H1 (cell line): ENCODE results near the gene XPNPEP3. TPM values are rescaled to one million over a fixed set of nuclear protein-coding genes. Genes with fewer than 3 reads are reported as not detected.

ENCODE experiments used
- CTCF ChIA-PET: fragments of 300-600 bp; sonication (Branson Sonifier 250); formaldehyde crosslinking; loops from one replicate; lab custom pipeline; 2021; ENCODE audit not compliant: partially characterized antibody; lab: Charles Lee
- POLR2A ChIA-PET: fragments of 300-600 bp; sonication (Branson Sonifier 250); formaldehyde crosslinking; loops from one replicate; lab custom pipeline; 2021; ENCODE audit warnings: inconsistent platforms; ENCODE audit not compliant: partially characterized antibody; lab: Charles Lee
- DNase-seq, 2 experiments: peaks; one replicate each; pipeline versions ENCODE4 v3.0.0 to v3.0.0-alpha.2; 2010 to 2022; ENCODE audit warnings: low spot score in 2 of 2, low read depth in 1 of 2, mixed read lengths in 1 of 2
- FAIRE-seq: peaks from 2 replicates; lab custom pipeline; 2011; peaks lifted over from hg19 to GRCh38; lab: Jason Lieb, UNC
- H2AFZ ChIP-seq: 2 replicates; pipeline ENCODE4 v1.8.1; 2012; ENCODE audit warnings: low read length, inconsistent platforms
- H2AK5ac ChIP-seq: 2 replicates; pipeline ENCODE4 v1.6.1; 2013; ENCODE audit warnings: low read depth, low read length
- H2BK120ac ChIP-seq: replicated peaks from 2 replicates; pipeline ENCODE3; 2013; ENCODE audit warnings: low read depth, low read length, inconsistent platforms
- H2BK12ac ChIP-seq: 2 replicates; pipeline ENCODE4 v1.6.1; 2013; ENCODE audit warnings: low read depth, low read length
- H2BK15ac ChIP-seq: 2 replicates; pipeline ENCODE4 v1.6.1; 2013; ENCODE audit warnings: low read length
- H2BK20ac ChIP-seq: 2 replicates; pipeline ENCODE4 v1.6.1; 2013; ENCODE audit warnings: low read length
- H2BK5ac ChIP-seq: 2 replicates; pipeline ENCODE4 v1.6.1; 2013; ENCODE audit warnings: low read depth, low read length
- H3K14ac ChIP-seq: 2 replicates; pipeline ENCODE4 v1.6.1; 2013; ENCODE audit warnings: inconsistent platforms; ENCODE audit not compliant: insufficient read length
- H3K18ac ChIP-seq: 2 replicates; pipeline ENCODE4 v1.6.1; 2013; ENCODE audit warnings: low read length; ENCODE audit errors: extremely low read depth
- H3K23ac ChIP-seq: 2 replicates; pipeline ENCODE4 v1.6.1; 2013; ENCODE audit warnings: inconsistent platforms; ENCODE audit not compliant: insufficient read length
- H3K23me2 ChIP-seq: 2 replicates; pipeline ENCODE4 v1.6.1; 2013; ENCODE audit warnings: low read depth, low read length
- H3K27ac ChIP-seq: 2 replicates; pipeline ENCODE4 v1.6.1; 2011; ENCODE audit warnings: low read depth, low read length, inconsistent platforms
- H3K27me3 ChIP-seq, 4 experiments: replicated peaks in 1 of 4; 1 replicate in 1 of 4; 2 replicates in 3 of 4; pipeline versions ENCODE4 v1.6.1 to v1.8.1; 2011 to 2013; ENCODE audit warnings: low read length in 3 of 4, mild to moderate bottlenecking in 3 of 4, inconsistent platforms in 2 of 4, mixed read lengths in 2 of 4, moderate library complexity in 1 of 4; ENCODE audit not compliant: control insufficient read depth in 3 of 4, insufficient read depth in 3 of 4; ENCODE audit errors: extremely low read depth in 1 of 4
- H3K36me3 ChIP-seq, 4 experiments: 2 replicates each; pipeline versions ENCODE4 v1.6.1 to v1.8.1; 2011 to 2013; ENCODE audit warnings: mild to moderate bottlenecking in 4 of 4, low read length in 3 of 4, moderate library complexity in 2 of 4, control low read depth in 1 of 4, inconsistent platforms in 1 of 4; ENCODE audit not compliant: insufficient read depth in 4 of 4, control insufficient read depth in 2 of 4
- H3K4ac ChIP-seq: replicated peaks from 2 replicates; pipeline ENCODE3; 2013; ENCODE audit warnings: low read length, low read depth, mixed read lengths, inconsistent platforms; ENCODE audit not compliant: insufficient read length
- H3K4me1 ChIP-seq, 4 experiments: replicated peaks in 1 of 4; 1 replicate in 1 of 4; 2 replicates in 3 of 4; pipeline versions ENCODE4 v1.6.1 to v1.8.1; 2011 to 2013; ENCODE audit warnings: low read length in 3 of 4, inconsistent platforms in 2 of 4, mixed read lengths in 1 of 4; ENCODE audit not compliant: insufficient read depth in 4 of 4, control insufficient read depth in 3 of 4
- H3K4me2 ChIP-seq, 2 experiments: 2 replicates each; pipeline versions ENCODE4 v1.6.1 to v1.8.1; 2011 to 2013; ENCODE audit warnings: low read depth in 2 of 2, low read length in 2 of 2, control low read depth in 1 of 2, inconsistent platforms in 1 of 2, mild to moderate bottlenecking in 1 of 2; ENCODE audit not compliant: insufficient read depth in 1 of 2
- H3K4me3 ChIP-seq, 4 experiments: fragments of 200-600, 300-600 bp in 1 of 4; sonication (generic), shearing (Covaris generic), sonication (Bioruptor Twin) in 1 of 4; 2 replicates each; pipeline versions ENCODE4 v1.5.1 to v1.8.1; 2011 to 2016; ENCODE audit warnings: low read length in 4 of 4, low read depth in 3 of 4, control low read depth in 2 of 4, inconsistent platforms in 2 of 4, mild to moderate bottlenecking in 2 of 4, mixed read lengths in 1 of 4, moderate library complexity in 1 of 4; ENCODE audit not compliant: insufficient read depth in 2 of 4; ENCODE audit errors: extremely low read depth in 1 of 4
- H3K56ac ChIP-seq: replicated peaks from 2 replicates; pipeline ENCODE3; 2013; ENCODE audit warnings: low read depth, mild to moderate bottlenecking, mixed read lengths, low read length, inconsistent platforms; ENCODE audit not compliant: insufficient read length
- H3K79me1 ChIP-seq: 2 replicates; pipeline ENCODE4 v1.6.1; 2013; ENCODE audit warnings: low read depth, low read length, control low read depth
- H3K79me2 ChIP-seq, 2 experiments: 2 replicates each; pipeline versions ENCODE4 v1.6.1 to v1.8.1; 2012 to 2013; ENCODE audit warnings: low read length in 2 of 2, mild to moderate bottlenecking in 2 of 2, inconsistent platforms in 1 of 2; ENCODE audit not compliant: insufficient read depth in 2 of 2, control insufficient read depth in 1 of 2
- H3K9ac ChIP-seq, 4 experiments: replicated peaks in 1 of 4; 1 replicate in 1 of 4; 2 replicates in 3 of 4; pipeline versions ENCODE4 v1.6.1 to v1.8.1; 2011 to 2013; ENCODE audit warnings: low read depth in 3 of 4, low read length in 3 of 4, control low read depth in 2 of 4, mild to moderate bottlenecking in 2 of 4, moderate library complexity in 2 of 4, inconsistent platforms in 1 of 4; ENCODE audit errors: extremely low read depth in 1 of 4
- H3K9me3 ChIP-seq, 2 experiments: 2 replicates each; pipeline versions ENCODE4 v1.6.1 to v1.8.1; 2012 to 2013; ENCODE audit warnings: mild to moderate bottlenecking in 2 of 2, moderate library complexity in 2 of 2, control low read depth in 1 of 2, inconsistent platforms in 1 of 2, low read depth in 1 of 2, low read length in 1 of 2, mixed read lengths in 1 of 2; ENCODE audit not compliant: insufficient read depth in 2 of 2
- H4K20me1 ChIP-seq, 2 experiments: replicated peaks in 1 of 2; 2 replicates each; pipeline versions ENCODE3 to v1.8.1; 2011 to 2013; ENCODE audit warnings: inconsistent platforms in 2 of 2, low read length in 2 of 2, mild to moderate bottlenecking in 1 of 2; ENCODE audit not compliant: insufficient read depth in 2 of 2, control insufficient read depth in 1 of 2
- H4K5ac ChIP-seq: 2 replicates; pipeline ENCODE4 v1.6.1; 2013; ENCODE audit warnings: low read length, low read depth, mixed read lengths, inconsistent platforms; ENCODE audit not compliant: insufficient read length
- H4K8ac ChIP-seq: 2 replicates; pipeline ENCODE4 v1.8.0; 2013; ENCODE audit warnings: mild to moderate bottlenecking, moderate library complexity, low read length, inconsistent platforms; ENCODE audit not compliant: insufficient read depth; ENCODE audit errors: extremely low read depth
- H4K91ac ChIP-seq: replicated peaks from 2 replicates; pipeline ENCODE3; 2013; ENCODE audit warnings: low read length, mixed read lengths, inconsistent platforms; ENCODE audit not compliant: insufficient read length
- CEBPB ChIP-seq: IDR thresholded peaks from 2 replicates; pipeline ENCODE4 v1.6.1; 2012; ENCODE audit warnings: low read depth, low read length
- CHD1 ChIP-seq: IDR thresholded peaks from 2 replicates; pipeline ENCODE4 v1.6.1; 2012; ENCODE audit warnings: low read depth, low read length, improper control_type of control experiment
- JUN ChIP-seq: IDR thresholded peaks from 2 replicates; pipeline ENCODE4 v1.6.1; 2011; ENCODE audit warnings: low read depth, mild to moderate bottlenecking, improper control_type of control experiment, low read length
- KDM5A ChIP-seq: fragments of 200-600 bp; IDR thresholded peaks from 2 replicates; pipeline ENCODE4 v1.7.1; 2012; ENCODE audit warnings: mild to moderate bottlenecking, low read length, inconsistent platforms, mixed read lengths
- POU5F1 ChIP-seq: IDR thresholded peaks from 2 replicates; pipeline ENCODE4 v1.6.1; 2011; ENCODE audit warnings: low read depth, mild to moderate bottlenecking, low read length, moderate library complexity
- RAD21 ChIP-seq, 2 experiments: IDR thresholded peaks in 1 of 2; conservative IDR thresholded peaks in 1 of 2; 2 replicates each; pipeline ENCODE4 v1.6.1; 2011; ENCODE audit warnings: low read depth in 2 of 2, low read length in 2 of 2, improper control_type of control experiment in 1 of 2, inconsistent platforms in 1 of 2, mild to moderate bottlenecking in 1 of 2, moderate library complexity in 1 of 2
- RBBP5 ChIP-seq: IDR thresholded peaks from 2 replicates; pipeline ENCODE4 v1.7.1; 2012; ENCODE audit warnings: low read depth, mild to moderate bottlenecking, inconsistent platforms, low read length, moderate library complexity, borderline replicate concordance
- SAP30 ChIP-seq: fragments of 300-600 bp; sonication (generic); IDR thresholded peaks from 2 replicates; pipeline ENCODE4 v1.7.1; 2012; ENCODE audit warnings: low read length, moderate library complexity, mild to moderate bottlenecking, inconsistent platforms; ENCODE audit not compliant: insufficient read depth, insufficient replicate concordance
- SUZ12 ChIP-seq: fragments of 200-600 bp; sonication (generic); IDR thresholded peaks from 2 replicates; pipeline ENCODE4 v1.6.1; 2012; ENCODE audit warnings: mild to moderate bottlenecking, inconsistent platforms, low read length, moderate library complexity, mixed read lengths
- TAF7 ChIP-seq: optimal IDR thresholded peaks from 2 replicates; pipeline ENCODE3; 2011; ENCODE audit warnings: low read depth, mild to moderate bottlenecking, inconsistent platforms, low read length, moderate library complexity, borderline replicate concordance
- TBP ChIP-seq: IDR thresholded peaks from 2 replicates; pipeline ENCODE4 v1.6.1; 2011; ENCODE audit warnings: low read depth, low read length, improper control_type of control experiment
- polyA plus RNA-seq, 7 experiments: library from polyadenylated mRNA; depleted of rRNA in 3 of 7; stranded (reverse) in 5 of 7; unstranded in 2 of 7; fragments of >200 nt in 5 of 7; fragments of 200-250 nt in 2 of 7; gene quantifications; 1 replicate in 5 of 7; 2 replicates in 1 of 7; 4 replicates in 1 of 7; pipeline versions ENCODE4 v1.2.1 to v1.2.3, GENCODE V29; 2011 to 2013; ENCODE audit warnings: missing spikeins in 2 of 7, mixed read lengths in 2 of 7
- total RNA-seq: library from RNA; stranded (reverse); fragmentation: NEBNext Ultra II Directional; extraction: Animal tissue kit (Norgen Biotek cat#: 25700); gene quantifications from 2 replicates; pipeline ENCODE4 v1.2.1, GENCODE V29; 2021
- TF ChIP-seq, protein P1 (sequence below): IDR thresholded peaks from 2 replicates; pipeline ENCODE4 v1.6.1; 2012; ENCODE audit warnings: low read length, inconsistent platforms
- TF ChIP-seq, protein P2 (sequence below): IDR thresholded peaks from 2 replicates; pipeline ENCODE4 v1.6.1; 2012; ENCODE audit warnings: inconsistent platforms

Gene XPNPEP3
- total and polyA plus RNA-seq, 2 of the 8 experiments (the other 6 are each of a cell fraction or from before 2014, with no cell fraction given), result 25.8 to 29.2 TPM

DNA sequence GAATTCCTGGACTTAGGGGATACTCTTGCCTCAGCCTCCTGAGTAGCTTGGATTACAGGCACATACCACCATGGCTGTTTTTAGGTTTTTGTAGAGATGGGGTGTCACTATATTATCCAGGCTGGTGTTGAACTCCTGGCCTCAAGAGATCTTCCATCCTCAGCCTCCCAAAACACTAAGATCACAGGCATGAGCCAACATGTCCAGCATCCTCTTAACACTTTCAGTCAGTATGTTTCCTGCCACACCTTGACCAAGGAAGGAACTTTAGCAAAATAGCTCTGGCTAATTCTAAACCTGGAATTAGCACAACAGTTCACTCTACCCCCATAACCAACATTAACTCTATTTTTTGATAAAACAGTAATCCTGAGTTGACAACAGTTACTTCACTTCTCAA, 32.2 kb downstream of the XPNPEP3 start:
- DNase-seq, result no peak
- ChIA-PET CTCF (interaction anchor here (0.8 to 1.4 kb wide), 4 partner anchors 10 to 34 kb away, joined by 3 to 6 read pairs (median 4); no protein-coding TSS in a partner anchor), POLR2A (no interaction called here)
- Histone ChIP-seq H2BK12ac (no peak overlapping the region), H3K4me1 (no peaks in the 10 kb centered on the region), H3K23me2 (no peaks in the 10 kb centered on the region; the same call in 1 of the 2 replicates), H3K4me3 (no peak overlapping the region), H2BK20ac (no peak overlapping the region), H3K9ac (no peak overlapping the region), H3K18ac (no peak overlapping the region), H3K79me1 (no peaks in the 10 kb centered on the region), H3K36me3 (peaks cover 0 to 32% (median 10%) of the 10 kb centered on the region in 4 experiments; a peak in 5 of 8 replicates), H3K56ac (no peak overlapping the region), H2BK120ac (no peak overlapping the region), H3K27me3 (no peaks in the 10 kb centered on the region), H4K5ac (no peak overlapping the region), H3K23ac (no peak overlapping the region), H3K9me3 (no peaks in the 10 kb centered on the region), H3K4ac (no peak overlapping the region), H2AFZ (no peak overlapping the region), H3K79me2 (no peaks in the 10 kb centered on the region), H3K27ac (no peak overlapping the region), H2AK5ac (no peak overlapping the region), H4K8ac (no peak overlapping the region), H2BK15ac (no peak overlapping the region), H4K91ac (no peak overlapping the region), H3K4me2 (no peak overlapping the region), H4K20me1 (peaks cover 2% of the 10 kb centered on the region in 2 experiments), H2BK5ac (no peak overlapping the region), H3K14ac (no peak overlapping the region)
- peak; percentile 45 for FAIRE-seq
- TF ChIP-seq, protein P1, sequence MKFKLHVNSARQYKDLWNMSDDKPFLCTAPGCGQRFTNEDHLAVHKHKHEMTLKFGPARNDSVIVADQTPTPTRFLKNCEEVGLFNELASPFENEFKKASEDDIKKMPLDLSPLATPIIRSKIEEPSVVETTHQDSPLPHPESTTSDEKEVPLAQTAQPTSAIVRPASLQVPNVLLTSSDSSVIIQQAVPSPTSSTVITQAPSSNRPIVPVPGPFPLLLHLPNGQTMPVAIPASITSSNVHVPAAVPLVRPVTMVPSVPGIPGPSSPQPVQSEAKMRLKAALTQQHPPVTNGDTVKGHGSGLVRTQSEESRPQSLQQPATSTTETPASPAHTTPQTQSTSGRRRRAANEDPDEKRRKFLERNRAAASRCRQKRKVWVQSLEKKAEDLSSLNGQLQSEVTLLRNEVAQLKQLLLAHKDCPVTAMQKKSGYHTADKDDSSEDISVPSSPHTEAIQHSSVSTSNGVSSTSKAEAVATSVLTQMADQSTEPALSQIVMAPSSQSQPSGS, result no peak
- TF ChIP-seq RBBP5, result no peak
- no peak for TF ChIP-seq SUZ12
- no peak for TF ChIP-seq CEBPB
- TF ChIP-seq SAP30, result no peak
- TF ChIP-seq CHD1, result no peak
- no peak for TF ChIP-seq JUN
- TF ChIP-seq TBP, result no peak
- TF ChIP-seq RAD21 (IDR thresholded peaks at IDR 0.05 in 1 of 2, conservative IDR thresholded peaks at IDR 0.05 in 1 of 2; ENCODE audit: low read depth in 2 of 2, low read length in 2 of 2), result no peak
- no peak for TF ChIP-seq KDM5A
- TF ChIP-seq, protein P2, sequence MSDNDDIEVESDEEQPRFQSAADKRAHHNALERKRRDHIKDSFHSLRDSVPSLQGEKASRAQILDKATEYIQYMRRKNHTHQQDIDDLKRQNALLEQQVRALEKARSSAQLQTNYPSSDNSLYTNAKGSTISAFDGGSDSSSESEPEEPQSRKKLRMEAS, result no peak
- no peak for TF ChIP-seq TAF7
- TF ChIP-seq POU5F1, result no peak
